Adrenal gland (tissue), 12 donors: ENCODE results near the gene PSMD2. TPM values are rescaled to one million over a fixed set of nuclear protein-coding genes. Genes with fewer than 3 reads are reported as not detected.

Experiments used
- DNase-seq, 7 donors: peaks; one replicate each; pipeline ENCODE4 v3.0.0-alpha.2; 2019 to 2020
- H3K27ac ChIP-seq, 5 donors: fragments of 200-600 bp; sonication (generic) in 4 of 5; 1 replicate in 3 of 5; 2 replicates in 2 of 5; pipeline versions ENCODE4 v1.5.1 to v1.8.0; 2016 to 2020; ENCODE audit warnings: mild to moderate bottlenecking in 1 of 5
- H3K27me3 ChIP-seq: fragments of 200-600 bp; 2 replicates; pipeline ENCODE4 v1.8.0; 2021
- H3K36me3 ChIP-seq, 2 donors: fragments of 200-600 bp; replicated peaks in 1 of 2; 1 replicate in 1 of 2; 2 replicates in 1 of 2; pipeline versions ENCODE4 v1.5.1 to v1.8.0; 2018 to 2022
- H3K4me1 ChIP-seq, 2 donors: fragments of 200-600 bp; replicated peaks in 1 of 2; 1 replicate in 1 of 2; 2 replicates in 1 of 2; pipeline versions ENCODE4 v1.5.1 to v1.8.0; 2018 to 2021
- H3K4me3 ChIP-seq, 4 donors: fragments of 200-600 bp; sonication (generic) in 3 of 4; one replicate each; pipeline ENCODE4 v1.5.1; 2016 to 2018
- H3K9me3 ChIP-seq, 3 donors: fragments of 200-600 bp; sonication (generic) in 1 of 3; replicated peaks in 1 of 3; 1 replicate in 2 of 3; 2 replicates in 1 of 3; pipeline versions ENCODE4 v1.5.1 to v1.8.0; 2016 to 2021
- CTCF ChIP-seq, 6 experiments: fragments of 450-650 bp in 4 of 6; fragments of 200-600 bp in 2 of 6; sonication (generic) in 1 of 6; IDR thresholded peaks; 1 replicate in 5 of 6; 2 replicates in 1 of 6; pipeline versions ENCODE4 v1.5.1 to v1.8.0; 2016 to 2021; ENCODE audit warnings: antibody characterized with exemption in 6 of 6, mild to moderate bottlenecking in 2 of 6, moderate library complexity in 1 of 6
- POLR2A ChIP-seq, 2 donors: fragments of 450-650 bp; IDR thresholded peaks; one replicate each; pipeline ENCODE4 v1.6.1; 2017; ENCODE audit warnings: antibody characterized with exemption in 2 of 2, mild to moderate bottlenecking in 2 of 2, moderate library complexity in 1 of 2
- WGBS, 4 donors: extraction: QIAGEN DNeasy Blood & Tissue Kit in 2 of 4; methylation state at CpG; one replicate each; pipeline versions ENCODE4 v1.1.5 to v1.1.7; 2013 to 2017; 5-methylcytosine and 5-hydroxymethylcytosine counted together
- intact Hi-C, 2 donors: fragments of 100-400 bp; cut with DNase I; formaldehyde crosslinking; loops; one replicate each; pipeline versions ENCODE4 v1.14.1 to v1.15.0; 2022 to 2023
- polyA plus RNA-seq, 3 donors: library from polyadenylated mRNA; stranded (reverse); fragments of 200-250 nt in 2 of 3; fragments of 350-450 nt in 1 of 3; fragmentation: Illumina TruSeq in 1 of 3; extraction: RNeasy Lipid Tissue Mini Kit (QIAGEN cat#74804) in 1 of 3; gene quantifications; one replicate each; pipeline ENCODE4 v1.2.3, GENCODE V29; 2013 to 2014
- total RNA-seq, 9 donors: library from RNA; depleted of rRNA in 4 of 9; stranded (reverse); fragments of >200 nt in 4 of 9; fragments of 120-200 nt in 1 of 9; fragmentation: NEBNext Ultra II Directional in 1 of 9; extraction: Animal tissue kit (Norgen Biotek cat#: 25700) in 1 of 9; gene quantifications; one replicate each; pipeline versions ENCODE4 v1.1.0 to v1.2.4, GENCODE V29; 2013 to 2023
- donor health status: healthy with polysubstance abuse.
- donor health status: Bipolar disorder and iron deficiency.
- donor health status: DM: yes; HTN: yes; CAD: no.
- donor health status: DM: no; HTN: no; CAD: no.
- donor health status: DM: no; HTN: no; CAD: no.
- donor health status: DM: yes; HTN: yes; CAD: no.

The PSMD2 gene
- total and polyA plus RNA-seq, 12 donors, result 65.1 to 412 (median 235) TPM

GRCh38 chr3:184325269-184325668 is 26.2 kb downstream of the PSMD2 start:
- DNase-seq, result no peak
- intact Hi-C loops, result no loop called here
- Histone ChIP-seq H3K9me3 (no peaks in the 10 kb centered on the region), H3K4me1 (peaks cover 32 to 36% of the 10 kb centered on the region in 2 donors), H3K4me3 (no peak overlapping the region), H3K27me3 (no peaks in the 10 kb centered on the region), H3K36me3 (peaks cover 0 to 100% of the 10 kb centered on the region in 2 donors), H3K27ac (peak overlapping the region in 2 of 5 donors; percentile 54 to 96)
- TF ChIP-seq CTCF (IDR thresholded peaks at IDR 0.05) (no peak), POLR2A (IDR thresholded peaks at IDR 0.05) (no peak)
- 77 to 84% (median 82%) methylated on average over 13 of the region's 13 CpGs for WGBS, 4 donors

- intact Hi-C loops, result no loop called here
- 66 to 82% (median 74%) methylated on average over 5 to 6 of the region's 6 CpGs for whole genome bisulfite sequencing, 4 donors
- peaks cover 0 to 100% of the 10 kb centered on the region in 2 donors for H3K36me3 ChIP-seq
- no peak overlapping the region for H3K4me3 ChIP-seq
- TF ChIP-seq POLR2A (IDR thresholded peaks at IDR 0.05) (no peak), CTCF (IDR thresholded peaks at IDR 0.05) (no peak)
- peak overlapping the region in 2 of 5 donors; percentile 54 to 96 for H3K27ac ChIP-seq
- no peaks in the 10 kb centered on the region for H3K27me3 ChIP-seq
- no peak for DNase-seq
- H3K9me3 ChIP-seq, result no peaks in the 10 kb centered on the region
- peaks cover 26 to 31% of the 10 kb centered on the region in 2 donors for H3K4me1 ChIP-seq
These were observed 26.8 kb downstream of the PSMD2 start for GRCh38 chr3:184325715-184326369.

GRCh38 chr3:184327171-184327570 is 28.1 kb downstream of the PSMD2 start:
- Histone ChIP-seq H3K9me3 (no peaks in the 10 kb centered on the region), H3K27ac (peak overlapping the region in 1 of 5 donors; percentile 21), H3K36me3 (peaks cover 0 to 100% of the 10 kb centered on the region in 2 donors), H3K4me1 (peaks cover 13 to 19% of the 10 kb centered on the region in 2 donors), H3K4me3 (no peak overlapping the region), H3K27me3 (no peaks in the 10 kb centered on the region)
- 91 to 93% (median 92%) methylated on average over 20 to 21 of the region's 21 CpGs for WGBS, 4 donors
- peak in 1 of 7 donors; percentile 19 for DNase-seq
- TF ChIP-seq CTCF (IDR thresholded peaks at IDR 0.05) (no peak), POLR2A (IDR thresholded peaks at IDR 0.05) (no peak)
- intact Hi-C loops, result no loop called here

- TF ChIP-seq CTCF (IDR thresholded peaks at IDR 0.05) (no peak), POLR2A (IDR thresholded peaks at IDR 0.05) (no peak)
- no peaks in the 10 kb centered on the region for H3K27me3 ChIP-seq
- H3K4me3 ChIP-seq, result no peak overlapping the region
- H3K9me3 ChIP-seq, result no peaks in the 10 kb centered on the region
- peaks cover 1 to 6% of the 10 kb centered on the region in 2 donors for H3K4me1 ChIP-seq
- peaks cover 0 to 100% of the 10 kb centered on the region in 2 donors for H3K36me3 ChIP-seq
- intact Hi-C loops, result no loop called here
- WGBS, 4 donors, result 46 to 79% (median 57%) methylated on average over 3 of the region's 3 CpGs
- DNase-seq, result no peak
- no peak overlapping the region for H3K27ac ChIP-seq
These were observed 29.5 kb downstream of the PSMD2 start for GRCh38 chr3:184328516-184328915.
